Astrocyte of the spinal cord (primary cell): ENCODE measurements around the gene TRERF1.

Experiments
- DNase-seq: peaks from one replicate; pipeline ENCODE4 v3.0.0; 2011; ENCODE audit warnings: low read depth, low spot score
- H3K4me3 ChIP-seq: 2 replicates; pipeline ENCODE4 v1.5.1; 2011; ENCODE audit warnings: low read depth, mild to moderate bottlenecking, low read length, moderate library complexity
- in situ Hi-C: cut with HindIII; loops from 2 replicates; pipeline ENCODE4 v1.10.0; 2017; ENCODE audit warnings: low sequenced_read_pairs
- TF ChIP-seq, protein P1 (sequence below): IDR thresholded peaks from 2 replicates; pipeline ENCODE4 v1.5.1; 2012; ENCODE audit warnings: low read depth, mild to moderate bottlenecking, low read length, inconsistent platforms

Gene TRERF1

DNA sequence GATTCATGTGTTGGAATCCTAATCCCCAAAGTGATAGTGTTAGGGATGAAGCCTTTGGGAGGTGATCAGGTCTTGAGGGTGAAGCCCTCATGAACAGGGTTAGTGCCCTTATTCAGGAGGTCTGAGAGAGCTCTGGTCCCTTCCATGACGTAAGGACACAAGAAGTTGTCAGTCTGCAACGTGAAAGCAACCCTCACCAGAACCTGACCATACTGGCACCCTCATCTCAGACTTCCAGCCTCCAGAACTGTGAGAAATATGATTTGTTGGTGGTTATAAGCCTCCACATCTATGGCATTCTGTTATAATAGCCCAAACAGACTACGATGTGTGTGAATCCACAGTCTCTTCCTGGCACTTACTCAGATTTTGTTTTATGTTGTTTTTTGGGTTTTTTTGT, 90.7 kb downstream of the TRERF1 start:
- no peak for DNase-seq
- TF ChIP-seq, protein P1, sequence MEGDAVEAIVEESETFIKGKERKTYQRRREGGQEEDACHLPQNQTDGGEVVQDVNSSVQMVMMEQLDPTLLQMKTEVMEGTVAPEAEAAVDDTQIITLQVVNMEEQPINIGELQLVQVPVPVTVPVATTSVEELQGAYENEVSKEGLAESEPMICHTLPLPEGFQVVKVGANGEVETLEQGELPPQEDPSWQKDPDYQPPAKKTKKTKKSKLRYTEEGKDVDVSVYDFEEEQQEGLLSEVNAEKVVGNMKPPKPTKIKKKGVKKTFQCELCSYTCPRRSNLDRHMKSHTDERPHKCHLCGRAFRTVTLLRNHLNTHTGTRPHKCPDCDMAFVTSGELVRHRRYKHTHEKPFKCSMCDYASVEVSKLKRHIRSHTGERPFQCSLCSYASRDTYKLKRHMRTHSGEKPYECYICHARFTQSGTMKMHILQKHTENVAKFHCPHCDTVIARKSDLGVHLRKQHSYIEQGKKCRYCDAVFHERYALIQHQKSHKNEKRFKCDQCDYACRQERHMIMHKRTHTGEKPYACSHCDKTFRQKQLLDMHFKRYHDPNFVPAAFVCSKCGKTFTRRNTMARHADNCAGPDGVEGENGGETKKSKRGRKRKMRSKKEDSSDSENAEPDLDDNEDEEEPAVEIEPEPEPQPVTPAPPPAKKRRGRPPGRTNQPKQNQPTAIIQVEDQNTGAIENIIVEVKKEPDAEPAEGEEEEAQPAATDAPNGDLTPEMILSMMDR = no peak
- in situ Hi-C loops = no loop called here
- H3K4me3 ChIP-seq = no peak overlapping the region

- no peak for DNase-seq
- no peak overlapping the region for H3K4me3 ChIP-seq
- in situ Hi-C loops = no loop called here
- TF ChIP-seq, protein P1 = no peak
Measured at GRCh38 chr6:42359021-42359420, 92.7 kb downstream of the TRERF1 start.

DNA sequence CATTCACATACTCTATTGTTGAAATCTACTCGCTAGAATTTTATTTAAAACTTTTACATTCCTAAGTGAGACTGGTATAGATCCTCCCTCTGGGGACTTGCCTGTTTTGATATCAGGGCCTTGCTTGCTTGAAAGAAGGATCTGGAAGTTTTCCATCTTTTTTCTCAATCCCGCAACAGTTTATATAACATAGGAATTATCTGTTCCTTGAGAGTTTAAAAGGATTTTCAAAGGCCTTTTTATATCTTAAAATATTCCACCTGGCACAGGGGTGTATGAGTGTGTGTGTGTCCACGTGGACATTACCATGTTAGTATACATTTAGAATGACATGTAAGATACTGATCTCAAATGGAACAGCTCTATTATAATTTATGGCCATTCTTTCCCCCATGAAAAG, 96.3 kb downstream of the TRERF1 start:
- no peak for DNase-seq
- TF ChIP-seq, protein P1 = no peak
- in situ Hi-C loops = no loop called here
- H3K4me3 ChIP-seq = no peak overlapping the region

DNA sequence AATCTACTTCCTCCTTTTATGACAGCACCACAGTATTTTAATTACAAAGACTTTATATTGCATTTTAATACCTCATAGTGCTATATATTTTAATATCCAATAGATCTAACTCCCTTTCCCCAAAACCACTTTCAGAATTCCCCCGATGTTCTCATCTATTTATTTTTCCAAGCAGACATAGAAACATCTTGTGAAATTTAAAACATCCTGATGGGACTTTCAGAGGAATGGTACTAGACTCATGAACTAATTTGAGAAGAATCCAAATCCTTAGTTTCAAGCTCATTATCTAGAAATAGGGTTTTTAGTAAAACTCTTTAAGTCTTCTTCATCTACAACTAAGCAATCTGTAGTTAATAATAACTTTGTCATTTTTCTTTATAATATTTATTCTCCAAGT, 97.0 kb downstream of the TRERF1 start:
- TF ChIP-seq, protein P1 = no peak
- no peak overlapping the region for H3K4me3 ChIP-seq
- in situ Hi-C loops = no loop called here
- peak; percentile 16 for DNase-seq

- DNase-seq = peak; percentile 62
- in situ Hi-C loops = no loop called here
- H3K4me3 ChIP-seq = no peak overlapping the region
Measured at GRCh38 chr6:42352856-42353564, 98.7 kb downstream of the TRERF1 start.

GRCh38 chr6:42350911-42351310, 100.8 kb downstream of the TRERF1 start:
- in situ Hi-C loops = no loop called here
- H3K4me3 ChIP-seq = no peak overlapping the region
- DNase-seq = no peak
- TF ChIP-seq, protein P1 = no peak

More at GRCh38 chr6:42352856-42353564, 98.7 kb downstream of the TRERF1 start:
- TF ChIP-seq, protein P1 = no peak
